Transverse colon (tissue), 3 donors: ENCODE data around the gene OCRL.

Experiments
- POLR2A ChIP-seq: fragments of 450-650 bp; IDR thresholded peaks from one replicate; pipeline ENCODE4 v1.6.1; 2016; ENCODE audit warnings: antibody characterized with exemption, mild to moderate bottlenecking, moderate library complexity
- TF ChIP-seq, protein P1 (sequence below), 5 experiments: fragments of 200-600 bp in 3 of 5; fragments of 450-650 bp in 2 of 5; sonication (generic) in 3 of 5; IDR thresholded peaks; 1 replicate in 2 of 5; 2 replicates in 3 of 5; pipeline ENCODE4 v1.5.1; 2016 to 2017; ENCODE audit warnings: antibody characterized with exemption in 5 of 5, inconsistent platforms in 3 of 5, mild to moderate bottlenecking in 2 of 5, moderate library complexity in 1 of 5

DNA sequence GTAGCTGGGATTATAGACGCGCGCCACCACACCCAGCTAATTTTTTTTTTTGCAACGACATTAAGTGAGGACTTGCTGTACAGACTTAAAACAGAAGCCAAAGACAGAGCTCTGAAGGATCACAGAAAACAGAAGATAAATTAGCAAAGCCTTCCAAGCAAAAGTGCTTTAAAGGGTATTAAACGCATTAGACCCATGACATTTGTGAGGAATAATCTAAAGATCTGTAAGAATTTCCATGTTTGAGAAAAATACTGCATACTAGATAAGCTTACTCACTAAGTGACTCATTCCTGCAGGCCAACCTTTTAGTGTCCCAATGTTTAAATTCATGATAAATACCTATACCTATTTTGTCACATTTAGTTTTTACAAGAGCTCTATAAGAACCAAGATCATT, 44.2 kb upstream of the OCRL start:
- TF ChIP-seq, protein P1, sequence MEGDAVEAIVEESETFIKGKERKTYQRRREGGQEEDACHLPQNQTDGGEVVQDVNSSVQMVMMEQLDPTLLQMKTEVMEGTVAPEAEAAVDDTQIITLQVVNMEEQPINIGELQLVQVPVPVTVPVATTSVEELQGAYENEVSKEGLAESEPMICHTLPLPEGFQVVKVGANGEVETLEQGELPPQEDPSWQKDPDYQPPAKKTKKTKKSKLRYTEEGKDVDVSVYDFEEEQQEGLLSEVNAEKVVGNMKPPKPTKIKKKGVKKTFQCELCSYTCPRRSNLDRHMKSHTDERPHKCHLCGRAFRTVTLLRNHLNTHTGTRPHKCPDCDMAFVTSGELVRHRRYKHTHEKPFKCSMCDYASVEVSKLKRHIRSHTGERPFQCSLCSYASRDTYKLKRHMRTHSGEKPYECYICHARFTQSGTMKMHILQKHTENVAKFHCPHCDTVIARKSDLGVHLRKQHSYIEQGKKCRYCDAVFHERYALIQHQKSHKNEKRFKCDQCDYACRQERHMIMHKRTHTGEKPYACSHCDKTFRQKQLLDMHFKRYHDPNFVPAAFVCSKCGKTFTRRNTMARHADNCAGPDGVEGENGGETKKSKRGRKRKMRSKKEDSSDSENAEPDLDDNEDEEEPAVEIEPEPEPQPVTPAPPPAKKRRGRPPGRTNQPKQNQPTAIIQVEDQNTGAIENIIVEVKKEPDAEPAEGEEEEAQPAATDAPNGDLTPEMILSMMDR (IDR thresholded peaks at IDR 0.05), result no peak
- TF ChIP-seq POLR2A, result no peak
